ENCODE results near the gene NLRP12.
"Not testable (repeated sequence)": the region's sequence is repeated elsewhere in the genome, so short reads cannot be mapped to it uniquely, and the experiment has no call there.

NLRP12 gene

GRCh38 chr19:53808710-53809125, 15.4 kb downstream of the NLRP12 start:
- no peaks in the 10 kb centered on the region for H3K4me1 ChIP-seq (ENCODE audit: control insufficient read depth, insufficient read depth, low read length)
- H3K4me3 ChIP-seq (ENCODE audit: low read length in 2 of 2) = no peak overlapping the region
- no peak overlapping the region for H3K27ac ChIP-seq (ENCODE audit: low read length)
- H3K9ac ChIP-seq (ENCODE audit: low read length in 2 of 2) = no peak overlapping the region
- H3K27me3 ChIP-seq (ENCODE audit: control insufficient read depth in 1 of 2, insufficient read depth in 2 of 2, low read length in 2 of 2) = no peaks in the 10 kb centered on the region
- peaks cover 0 to 5% of the 10 kb centered on the region in 2 donors for H3K9me3 ChIP-seq (ENCODE audit: control insufficient read depth in 2 of 2, low read length in 2 of 2)
- H3K36me3 ChIP-seq (ENCODE audit: control insufficient read depth in 2 of 2, insufficient read depth in 2 of 2, low read length in 2 of 2) = no peaks in the 10 kb centered on the region

- Histone ChIP-seq H3K9me3 (ENCODE audit: control insufficient read depth in 2 of 2, low read length in 2 of 2) (peaks cover 0 to 3% of the 10 kb centered on the region in 2 donors), H3K4me1 (ENCODE audit: control insufficient read depth, insufficient read depth, low read length) (no peaks in the 10 kb centered on the region), H3K4me3 (ENCODE audit: low read length in 2 of 2) (no peak overlapping the region), H3K36me3 (ENCODE audit: control insufficient read depth in 2 of 2, insufficient read depth in 2 of 2, low read length in 2 of 2) (no peaks in the 10 kb centered on the region), H3K27ac (ENCODE audit: low read length) (no peak overlapping the region), H3K27me3 (ENCODE audit: control insufficient read depth in 1 of 2, insufficient read depth in 2 of 2, low read length in 2 of 2) (no peaks in the 10 kb centered on the region), H3K9ac (ENCODE audit: low read length in 2 of 2) (no peak overlapping the region)
Measured at GRCh38 chr19:53801257-53801656, 22.9 kb downstream of the NLRP12 start.

GRCh38 chr19:53795019-53795418, 29.1 kb downstream of the NLRP12 start:
- no peaks in the 10 kb centered on the region for H3K36me3 ChIP-seq (ENCODE audit: control insufficient read depth in 2 of 2, insufficient read depth in 2 of 2, low read length in 2 of 2)
- H3K9ac ChIP-seq (ENCODE audit: low read length in 2 of 2) = no peak overlapping the region
- no peaks in the 10 kb centered on the region for H3K27me3 ChIP-seq (ENCODE audit: control insufficient read depth in 1 of 2, insufficient read depth in 2 of 2, low read length in 2 of 2)
- H3K4me3 ChIP-seq (ENCODE audit: low read length in 2 of 2) = no peak overlapping the region
- no peak overlapping the region for H3K27ac ChIP-seq (ENCODE audit: low read length)
- peaks cover 2% of the 10 kb centered on the region for H3K4me1 ChIP-seq (ENCODE audit: control insufficient read depth, insufficient read depth, low read length)
- no peaks in the 10 kb centered on the region for H3K9me3 ChIP-seq (ENCODE audit: control insufficient read depth in 2 of 2, low read length in 2 of 2)

- Histone ChIP-seq H3K4me1 (ENCODE audit: control insufficient read depth, insufficient read depth, low read length) (peaks cover 2% of the 10 kb centered on the region), H3K9ac (ENCODE audit: low read length in 2 of 2) (no peak overlapping the region), H3K9me3 (ENCODE audit: control insufficient read depth in 2 of 2, low read length in 2 of 2) (no peaks in the 10 kb centered on the region), H3K4me3 (ENCODE audit: low read length in 2 of 2) (no peak overlapping the region), H3K27ac (ENCODE audit: low read length) (no peak overlapping the region), H3K36me3 (ENCODE audit: control insufficient read depth in 2 of 2, insufficient read depth in 2 of 2, low read length in 2 of 2) (no peaks in the 10 kb centered on the region), H3K27me3 (ENCODE audit: control insufficient read depth in 1 of 2, insufficient read depth in 2 of 2, low read length in 2 of 2) (no peaks in the 10 kb centered on the region)
Measured at GRCh38 chr19:53792721-53793433, 31.2 kb downstream of the NLRP12 start.

GRCh38 chr19:53789708-53790678, 34.1 kb downstream of the NLRP12 start:
- no peak overlapping the region for H3K9ac ChIP-seq (ENCODE audit: low read length in 2 of 2)
- no peak overlapping the region for H3K27ac ChIP-seq (ENCODE audit: low read length)
- H3K36me3 ChIP-seq (ENCODE audit: control insufficient read depth in 2 of 2, insufficient read depth in 2 of 2, low read length in 2 of 2) = no peaks in the 10 kb centered on the region
- no peak overlapping the region for H3K4me3 ChIP-seq (ENCODE audit: low read length in 2 of 2)
- H3K9me3 ChIP-seq (ENCODE audit: control insufficient read depth in 2 of 2, low read length in 2 of 2) = no peaks in the 10 kb centered on the region
- no peaks in the 10 kb centered on the region for H3K27me3 ChIP-seq (ENCODE audit: control insufficient read depth in 1 of 2, insufficient read depth in 2 of 2, low read length in 2 of 2)
- H3K4me1 ChIP-seq (ENCODE audit: control insufficient read depth, insufficient read depth, low read length) = peaks cover 2% of the 10 kb centered on the region

GRCh38 chr19:53787266-53787665, 36.8 kb downstream of the NLRP12 start:
- no peaks in the 10 kb centered on the region for H3K36me3 ChIP-seq (ENCODE audit: control insufficient read depth in 2 of 2, insufficient read depth in 2 of 2, low read length in 2 of 2)
- no peaks in the 10 kb centered on the region for H3K4me1 ChIP-seq (ENCODE audit: control insufficient read depth, insufficient read depth, low read length)
- no peak overlapping the region for H3K9ac ChIP-seq (ENCODE audit: low read length in 2 of 2)
- H3K27ac ChIP-seq (ENCODE audit: low read length) = no peak overlapping the region
- H3K27me3 ChIP-seq (ENCODE audit: control insufficient read depth in 1 of 2, insufficient read depth in 2 of 2, low read length in 2 of 2) = no peaks in the 10 kb centered on the region
- H3K9me3 ChIP-seq (ENCODE audit: control insufficient read depth in 2 of 2, low read length in 2 of 2) = no peaks in the 10 kb centered on the region
- no peak overlapping the region for H3K4me3 ChIP-seq (ENCODE audit: low read length in 2 of 2)

- no peak overlapping the region for H3K4me3 ChIP-seq (ENCODE audit: low read length in 2 of 2)
- H3K27ac ChIP-seq (ENCODE audit: low read length) = no peak overlapping the region
- no peak overlapping the region for H3K9ac ChIP-seq (ENCODE audit: low read length in 2 of 2)
- H3K9me3 ChIP-seq (ENCODE audit: control insufficient read depth in 2 of 2, low read length in 2 of 2) = no peaks in the 10 kb centered on the region
- no peaks in the 10 kb centered on the region for H3K4me1 ChIP-seq (ENCODE audit: control insufficient read depth, insufficient read depth, low read length)
- H3K36me3 ChIP-seq (ENCODE audit: control insufficient read depth in 2 of 2, insufficient read depth in 2 of 2, low read length in 2 of 2) = no peaks in the 10 kb centered on the region
- H3K27me3 ChIP-seq (ENCODE audit: control insufficient read depth in 1 of 2, insufficient read depth in 2 of 2, low read length in 2 of 2) = no peaks in the 10 kb centered on the region
Measured at GRCh38 chr19:53786744-53787143, 37.4 kb downstream of the NLRP12 start.

- Histone ChIP-seq H3K9ac (ENCODE audit: low read length in 2 of 2) (no peak overlapping the region), H3K36me3 (ENCODE audit: control insufficient read depth in 2 of 2, insufficient read depth in 2 of 2, low read length in 2 of 2) (no peaks in the 10 kb centered on the region), H3K27me3 (ENCODE audit: control insufficient read depth in 1 of 2, insufficient read depth in 2 of 2, low read length in 2 of 2) (no peaks in the 10 kb centered on the region), H3K27ac (ENCODE audit: low read length) (no peak overlapping the region), H3K9me3 (ENCODE audit: control insufficient read depth in 2 of 2, low read length in 2 of 2) (no peaks in the 10 kb centered on the region), H3K4me3 (ENCODE audit: low read length in 2 of 2) (no peak overlapping the region), H3K4me1 (ENCODE audit: control insufficient read depth, insufficient read depth, low read length) (no peaks in the 10 kb centered on the region)
Measured at GRCh38 chr19:53785196-53785889, 38.8 kb downstream of the NLRP12 start.

GRCh38 chr19:53782698-53783097, 41.4 kb downstream of the NLRP12 start:
- Histone ChIP-seq H3K4me1 (ENCODE audit: control insufficient read depth, insufficient read depth, low read length) (no peaks in the 10 kb centered on the region), H3K4me3 (ENCODE audit: low read length in 2 of 2) (no peak overlapping the region), H3K27me3 (ENCODE audit: control insufficient read depth in 1 of 2, insufficient read depth in 2 of 2, low read length in 2 of 2) (no peaks in the 10 kb centered on the region), H3K27ac (ENCODE audit: low read length) (no peak overlapping the region), H3K9ac (ENCODE audit: low read length in 2 of 2) (no peak overlapping the region), H3K36me3 (ENCODE audit: control insufficient read depth in 2 of 2, insufficient read depth in 2 of 2, low read length in 2 of 2) (no peaks in the 10 kb centered on the region), H3K9me3 (ENCODE audit: control insufficient read depth in 2 of 2, low read length in 2 of 2) (no peaks in the 10 kb centered on the region)

GRCh38 chr19:53781332-53781731, 42.8 kb downstream of the NLRP12 start:
- H3K27ac ChIP-seq (ENCODE audit: low read length); H3K9me3 ChIP-seq (ENCODE audit: control insufficient read depth in 2 of 2, low read length in 2 of 2); H3K4me1 ChIP-seq (ENCODE audit: control insufficient read depth, insufficient read depth, low read length); H3K27me3 ChIP-seq (ENCODE audit: control insufficient read depth in 1 of 2, insufficient read depth in 2 of 2, low read length in 2 of 2); H3K9ac ChIP-seq (ENCODE audit: low read length in 2 of 2); H3K4me3 ChIP-seq (ENCODE audit: low read length in 2 of 2); H3K36me3 ChIP-seq (ENCODE audit: control insufficient read depth in 2 of 2, insufficient read depth in 2 of 2, low read length in 2 of 2): not testable (repeated sequence)

Measured in stomach smooth muscle (tissue), 2 donors.